ENCODE data around the gene MRPL51. TPM values are rescaled to one million over a fixed set of nuclear protein-coding genes. Genes with fewer than 3 reads are reported as not detected.
"Not testable (repeated sequence)": the region's sequence is repeated elsewhere in the genome, so short reads cannot be mapped to it uniquely, and the experiment has no call there.

Gene MRPL51
- total RNA-seq, 1 donor from 2014 or later = 247 TPM

DNA sequence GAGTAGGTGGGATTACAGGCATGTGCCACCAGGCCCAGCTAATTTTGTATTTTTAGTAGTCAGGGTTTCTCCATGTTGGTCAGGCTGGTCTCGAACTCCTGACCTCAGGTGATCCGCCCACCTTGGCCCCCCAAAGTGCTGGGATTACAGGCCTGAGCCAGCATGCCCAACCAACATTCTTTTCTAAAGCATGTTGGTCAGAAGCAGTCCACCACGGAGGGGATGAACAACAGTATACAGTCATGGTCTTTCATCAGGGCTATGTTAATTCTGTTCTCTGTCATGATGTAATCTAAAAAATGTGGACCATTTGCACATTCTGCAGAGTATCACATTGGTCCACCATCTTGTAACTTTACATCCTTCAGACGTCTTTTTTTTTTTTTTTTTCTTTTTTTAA lies 3.6 kb downstream of the MRPL51 start:
- DNase-seq (ENCODE audit: low spot score) = no peak

DNA sequence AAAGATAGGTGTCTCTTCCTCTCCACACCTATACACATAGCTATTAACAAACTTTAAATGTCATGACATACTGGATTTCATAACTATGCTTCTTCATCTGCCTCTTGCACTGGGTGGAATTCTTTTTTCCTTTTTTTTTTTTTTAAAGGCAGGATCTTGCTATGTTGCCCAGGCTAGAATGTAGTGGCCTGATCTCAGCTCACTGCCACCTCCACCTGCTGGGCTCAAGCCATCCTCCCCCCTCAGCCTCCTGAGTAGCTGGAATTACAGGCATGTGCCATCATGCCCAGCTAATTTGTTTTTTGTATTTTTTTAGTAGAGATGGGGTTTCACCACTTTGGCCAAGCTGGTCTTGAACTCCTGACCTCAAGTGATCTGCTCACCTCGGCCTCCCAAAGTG lies 4.8 kb downstream of the MRPL51 start:
- no peak for DNase-seq (ENCODE audit: low spot score)

DNA sequence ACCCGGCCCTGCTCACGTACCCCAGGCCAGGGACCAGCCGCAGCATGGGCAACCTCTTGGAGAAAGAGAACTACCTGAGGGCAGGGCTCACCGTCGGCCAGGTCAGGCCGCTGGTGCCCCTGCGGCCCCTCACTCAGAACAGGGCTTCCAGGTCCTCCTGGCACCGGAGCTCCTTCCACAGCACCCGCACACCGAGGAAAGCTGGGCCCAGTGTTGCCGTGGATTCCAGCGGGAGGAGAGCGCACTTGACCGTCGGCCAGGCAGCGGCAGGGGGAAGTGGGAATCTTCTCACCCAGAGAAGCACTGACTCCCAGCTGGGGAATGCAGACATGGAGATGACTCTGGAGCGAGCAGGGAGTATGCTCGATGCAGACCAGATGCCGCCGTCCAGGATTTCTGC lies 14.6 kb downstream of the MRPL51 start:
- no peak for DNase-seq (ENCODE audit: low spot score)

DNA sequence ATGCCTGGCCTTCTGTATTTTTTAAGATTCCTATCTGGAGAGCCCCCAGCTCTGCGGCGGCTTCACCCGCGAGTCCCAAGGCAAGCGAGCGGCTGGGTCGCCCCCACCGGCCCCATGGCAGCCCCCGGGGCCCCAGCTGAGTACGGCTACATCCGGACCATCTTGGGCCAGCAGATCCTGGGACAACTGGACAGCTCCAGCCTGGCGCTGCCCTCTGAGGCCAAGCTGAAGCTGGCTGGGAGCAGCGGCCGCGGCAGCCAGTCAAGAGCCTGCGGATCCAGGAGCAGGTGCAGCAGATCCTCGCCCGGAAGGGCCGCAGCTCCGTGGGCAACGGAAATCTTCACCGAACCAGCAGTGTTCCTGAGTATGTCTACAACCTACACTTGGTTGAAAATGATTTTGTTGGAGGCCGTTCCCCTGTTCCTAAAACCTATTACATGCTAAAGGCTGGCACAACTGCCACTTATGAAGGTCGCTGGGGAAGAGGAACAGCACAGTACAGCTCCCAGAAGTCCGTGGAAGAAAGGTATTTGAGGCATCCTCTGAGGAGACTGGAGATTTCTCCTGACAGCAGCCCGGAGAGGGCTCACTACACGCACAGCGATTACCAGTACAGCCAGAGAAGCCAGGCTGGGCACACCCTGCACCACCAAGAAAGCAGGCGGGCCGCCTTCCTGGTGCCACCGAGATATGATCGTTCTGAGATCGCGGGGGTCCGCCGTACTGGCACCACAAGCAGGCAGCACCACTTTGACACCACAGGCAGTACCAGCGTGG lies 15.3 kb downstream of the MRPL51 start:
- not testable (repeated sequence) for DNase-seq (ENCODE audit: low spot score)

DNA sequence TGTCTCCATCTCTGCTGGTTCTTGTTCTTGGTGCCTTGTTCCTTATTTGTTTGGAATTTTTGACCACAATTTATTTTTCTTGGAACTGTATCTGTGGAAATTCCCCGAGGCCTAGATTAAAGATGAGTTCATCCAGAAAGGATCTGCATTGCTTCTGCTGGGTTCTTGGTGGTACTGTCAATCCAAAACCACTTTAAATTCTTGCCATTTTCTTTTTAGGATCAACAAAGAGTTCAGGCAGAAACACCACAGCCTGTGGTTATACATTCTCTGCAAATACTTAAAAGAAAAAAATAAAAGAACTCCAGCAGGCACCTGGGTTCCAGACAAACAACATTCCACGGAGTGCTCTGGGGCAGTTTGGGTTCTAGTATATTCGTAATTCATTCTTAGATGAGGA lies 16.6 kb downstream of the MRPL51 start:
- no peak for DNase-seq (ENCODE audit: low spot score)

DNA sequence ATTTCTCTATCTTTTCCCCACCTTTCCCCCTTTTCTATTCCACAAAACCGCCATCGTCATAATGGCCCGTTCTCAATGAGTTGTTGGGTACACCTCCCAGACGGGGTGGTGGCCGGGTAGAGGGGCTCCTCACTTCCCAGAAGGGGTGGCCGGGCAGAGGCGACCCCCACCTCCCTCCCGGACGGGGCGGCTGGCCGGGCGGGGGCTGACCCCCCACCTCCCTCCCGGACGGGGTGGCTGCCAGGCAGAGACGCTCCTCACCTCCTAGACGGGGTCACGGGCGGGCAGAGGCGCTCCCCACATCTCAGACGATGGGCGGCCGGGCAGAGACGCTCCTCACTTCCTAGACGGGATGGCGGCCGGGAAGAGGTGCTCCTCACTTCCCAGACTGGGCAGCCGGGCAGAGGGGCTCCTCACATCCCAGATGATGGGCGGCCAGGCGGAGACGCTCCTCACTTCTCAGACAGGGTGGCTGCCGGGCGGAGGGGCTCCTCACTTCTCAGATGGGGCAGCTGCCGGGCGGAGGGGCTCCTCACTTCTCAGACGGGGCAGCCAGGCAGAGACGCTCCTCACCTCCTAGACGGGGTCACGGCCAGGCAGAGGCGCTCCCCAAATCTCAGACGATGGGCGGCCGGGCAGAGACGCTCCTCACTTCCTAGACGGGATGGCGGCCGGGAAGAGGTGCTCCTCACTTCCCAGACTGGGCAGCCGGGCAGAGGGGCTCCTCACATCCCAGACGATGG lies 17.7 kb downstream of the MRPL51 start:
- not testable (repeated sequence) for DNase-seq (ENCODE audit: low spot score)

DNA sequence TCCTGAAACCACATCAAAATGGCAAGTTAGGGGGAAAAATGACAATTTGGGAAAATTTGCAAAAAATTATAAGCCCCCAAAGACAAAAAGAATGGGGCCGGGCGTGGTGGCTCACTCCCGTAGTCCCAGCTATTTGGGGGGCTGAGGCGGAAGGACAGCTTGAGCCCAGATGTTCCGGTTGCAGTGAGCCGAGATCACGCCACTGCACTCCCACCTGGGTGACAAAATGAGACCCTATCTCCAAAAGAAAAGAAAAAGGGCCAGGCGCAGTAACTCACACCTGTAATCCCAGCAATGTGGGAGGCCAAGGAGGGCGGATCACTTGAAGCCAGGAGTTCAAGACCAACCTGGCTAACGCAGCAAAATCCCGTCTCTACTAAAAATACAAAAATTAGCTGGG lies 20.6 kb downstream of the MRPL51 start:
- DNase-seq (ENCODE audit: low spot score) = no peak

DNA sequence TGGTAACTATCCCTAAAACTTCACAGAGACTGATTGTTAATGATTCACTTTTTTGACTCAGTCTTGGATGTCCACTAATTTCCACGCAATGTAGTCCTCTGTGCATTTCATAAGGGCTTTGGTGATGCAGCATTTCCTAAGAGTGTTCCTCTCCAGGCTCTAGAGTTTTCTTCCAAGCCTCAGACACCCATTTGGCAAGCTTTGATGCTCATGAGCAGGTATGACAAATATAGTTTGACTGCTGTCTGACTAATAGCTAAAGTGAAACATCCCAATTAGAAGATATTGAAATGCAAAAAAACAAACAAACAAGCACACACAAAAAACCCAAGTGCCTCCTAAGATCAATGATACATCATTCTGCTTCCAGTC lies 21.1 kb downstream of the MRPL51 start:
- DNase-seq (ENCODE audit: low spot score) = no peak

DNA sequence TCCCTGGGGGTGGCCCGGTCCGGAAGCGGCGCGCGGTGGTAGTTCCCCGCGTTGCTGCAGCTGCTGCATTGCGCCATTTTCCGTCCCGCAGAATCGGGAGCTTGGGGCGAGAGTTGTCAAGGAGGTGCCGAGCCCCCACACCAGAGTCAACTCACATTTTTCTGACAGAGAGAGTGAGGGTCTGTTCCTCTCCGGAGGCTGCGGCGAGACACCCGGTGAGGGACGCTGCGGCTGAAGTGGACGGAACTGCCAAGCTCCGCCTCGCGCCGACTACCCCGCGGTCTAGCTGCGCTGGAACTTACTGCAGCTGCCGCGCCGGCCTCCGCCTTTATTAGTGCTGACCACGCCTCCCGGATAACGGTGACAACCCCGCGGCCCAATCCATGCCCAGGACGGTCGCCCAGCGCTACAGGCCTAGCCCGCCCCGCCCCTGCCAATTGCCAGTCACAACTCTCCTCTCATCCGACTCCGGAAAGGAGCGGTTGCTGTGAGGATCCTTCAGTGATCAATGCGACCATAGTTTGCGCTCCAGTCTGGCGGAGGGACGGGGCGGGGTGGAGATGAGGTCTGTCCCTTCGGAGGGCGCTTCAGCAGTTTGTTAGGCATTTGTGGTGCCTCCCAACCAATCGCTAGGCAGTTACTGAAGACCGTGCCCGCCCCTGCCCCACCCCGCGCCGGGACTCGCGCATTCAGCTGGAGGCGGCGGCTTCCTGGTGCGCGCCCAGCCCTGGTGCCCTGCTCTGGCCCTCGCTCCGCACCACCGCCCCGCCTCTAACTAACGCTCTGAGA lies 22.5 kb downstream of the MRPL51 start, which contains the start of gene VAMP1:
Gene VAMP1 (minus strand): TSS at position 303 of the 789 bp plus-strand sequence. CDS start 146 bp downstream, at position 157.
- DNase-seq (ENCODE audit: low spot score) = peak; percentile 99

DNA sequence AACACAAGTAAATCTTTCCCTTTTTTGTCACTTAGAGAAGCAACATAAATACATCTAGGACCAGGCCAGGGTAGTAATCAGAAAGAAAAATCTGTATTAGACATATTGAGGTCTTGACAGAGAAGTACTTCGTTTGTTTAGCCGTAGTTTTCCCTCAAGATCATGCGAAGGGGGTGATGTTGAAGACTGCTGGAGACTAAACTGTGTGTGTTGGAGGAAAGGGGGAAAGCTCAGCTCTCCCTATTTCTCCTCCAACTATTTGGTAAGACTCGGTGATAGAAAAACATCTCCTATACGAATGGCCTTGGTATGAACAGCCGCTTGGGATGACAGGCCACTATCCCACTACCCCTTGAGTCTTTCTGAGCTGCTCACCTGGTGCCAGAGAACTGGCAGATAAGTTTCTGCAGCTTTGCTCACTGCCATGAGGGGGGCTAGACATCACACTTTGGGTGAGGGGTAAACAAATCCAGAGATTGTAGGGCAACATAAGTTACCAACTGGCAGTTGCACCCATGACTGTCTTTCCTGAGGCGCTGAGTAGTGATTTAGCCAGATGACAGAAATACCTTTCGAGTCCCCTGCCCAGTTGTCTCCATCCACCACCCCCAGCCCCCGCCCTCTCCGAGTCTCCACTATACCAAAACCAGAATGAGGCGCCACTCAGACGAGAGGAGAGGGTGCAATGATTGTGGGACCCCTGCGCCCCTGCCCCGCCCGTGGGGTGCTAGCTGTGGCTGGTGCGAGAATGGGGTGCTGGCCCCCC lies 23.3 kb downstream of the MRPL51 start:
- DNase-seq (ENCODE audit: low spot score) = no peak

DNA sequence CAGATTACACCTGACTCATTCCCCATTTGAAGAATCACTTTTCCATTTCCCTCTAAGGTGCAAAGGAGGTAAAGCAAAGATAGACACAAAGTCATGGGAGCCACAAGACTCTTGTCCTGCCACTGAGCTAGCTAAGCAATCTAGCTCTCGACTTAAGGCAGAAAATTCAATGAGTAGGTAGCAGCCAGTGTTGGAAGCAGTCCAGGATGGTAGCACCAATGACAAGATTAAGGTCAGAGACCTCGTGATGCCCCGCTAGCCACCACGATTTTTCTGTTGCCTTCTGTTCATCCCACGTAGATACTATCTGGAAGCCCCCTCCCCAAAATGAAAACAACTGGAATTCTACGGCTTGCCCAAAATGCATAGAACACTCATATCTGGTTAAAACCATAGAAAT lies 24.0 kb downstream of the MRPL51 start:
- DNase-seq (ENCODE audit: low spot score) = no peak

DNA sequence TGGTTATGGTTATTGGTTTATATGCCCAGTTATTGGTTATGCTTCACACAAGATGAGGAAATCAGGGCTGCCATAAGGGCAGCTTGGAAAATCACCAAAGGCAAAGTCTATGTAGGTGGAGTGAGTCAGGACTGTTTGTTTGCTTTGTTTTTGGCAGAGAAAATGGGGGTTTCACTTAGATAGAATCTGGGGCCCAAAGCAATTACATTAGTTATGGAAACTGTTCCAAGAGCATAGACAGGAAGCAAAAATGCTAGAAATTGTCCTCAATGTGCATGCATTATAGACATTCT lies 24.8 kb downstream of the MRPL51 start:
- DNase-seq (ENCODE audit: low spot score) = no peak

DNA sequence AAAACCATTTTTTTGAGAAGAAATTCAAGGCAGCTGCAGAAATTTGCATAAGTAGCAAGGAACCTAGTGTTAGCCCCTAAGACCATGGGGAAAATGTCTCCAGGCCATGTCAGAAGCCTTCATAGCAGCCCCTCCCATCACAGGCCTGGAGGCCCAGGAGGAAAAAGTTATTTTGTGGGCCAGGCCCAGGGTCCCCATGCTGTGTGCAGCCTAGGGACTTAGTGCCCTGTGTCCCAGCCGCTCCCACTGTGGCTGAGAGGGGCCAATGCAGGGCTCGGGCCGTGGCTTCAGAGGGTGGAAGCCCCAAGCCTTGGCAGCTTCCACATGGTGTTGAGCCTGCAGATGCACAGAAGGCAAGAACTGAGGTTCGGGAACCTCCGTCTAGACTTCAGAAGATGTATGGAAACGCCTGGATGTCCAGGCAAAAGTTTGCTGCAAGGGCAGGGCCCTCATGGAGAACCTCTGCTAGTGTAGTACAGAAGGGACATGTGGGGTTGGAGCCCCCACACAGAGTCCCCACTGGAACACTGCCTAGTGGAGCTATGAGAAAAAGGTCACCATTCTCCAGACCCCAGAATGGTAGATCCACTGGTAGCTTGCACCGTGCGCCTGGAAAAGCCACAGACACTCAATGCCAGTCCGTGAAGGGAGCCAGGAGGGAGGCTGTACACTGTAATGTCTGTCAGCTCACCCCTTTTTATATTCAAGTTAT lies 25.3 kb downstream of the MRPL51 start:
- DNase-seq (ENCODE audit: low spot score) = not testable (repeated sequence)

DNA sequence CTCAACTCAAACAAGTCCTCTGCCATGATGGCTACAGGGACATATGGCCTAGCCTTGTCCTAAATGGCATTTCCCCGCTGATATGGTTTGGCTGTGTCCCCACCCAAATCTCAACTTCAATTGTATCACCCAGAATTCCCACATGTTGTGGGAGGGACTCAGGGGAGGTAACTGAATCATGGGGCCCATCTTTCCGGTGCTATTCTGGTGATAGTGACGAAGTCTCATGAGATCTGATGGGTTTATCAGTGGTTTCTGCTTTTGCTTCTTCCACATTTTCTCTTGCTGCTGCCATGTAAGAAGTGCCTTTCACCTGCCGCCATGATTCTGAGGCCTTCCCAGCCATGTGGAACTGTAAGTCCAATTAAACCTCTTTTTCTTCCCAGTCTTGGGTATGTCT lies 26.3 kb downstream of the MRPL51 start:
- DNase-seq (ENCODE audit: low spot score) = not testable (repeated sequence)

DNA sequence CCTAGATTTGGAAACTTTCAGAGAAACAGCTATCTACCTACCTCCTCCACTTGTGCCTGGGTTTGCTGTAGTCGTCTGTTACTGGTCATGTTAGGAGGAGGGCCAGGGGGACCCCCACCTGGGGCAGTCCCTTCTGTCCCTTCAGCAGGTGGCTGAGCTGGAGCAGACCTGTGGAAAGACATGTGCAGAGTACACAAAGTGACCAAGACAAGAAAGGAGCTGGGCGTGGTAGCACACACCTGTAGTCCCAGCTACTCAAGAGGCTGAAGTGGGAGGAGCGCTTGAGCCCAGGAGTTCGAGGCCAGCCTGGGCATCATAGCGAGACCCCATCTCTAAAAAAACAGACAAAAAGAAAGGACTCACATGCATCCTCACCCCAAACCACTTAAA lies 26.9 kb downstream of the MRPL51 start:
- DNase-seq (ENCODE audit: low spot score) = no peak

DNA sequence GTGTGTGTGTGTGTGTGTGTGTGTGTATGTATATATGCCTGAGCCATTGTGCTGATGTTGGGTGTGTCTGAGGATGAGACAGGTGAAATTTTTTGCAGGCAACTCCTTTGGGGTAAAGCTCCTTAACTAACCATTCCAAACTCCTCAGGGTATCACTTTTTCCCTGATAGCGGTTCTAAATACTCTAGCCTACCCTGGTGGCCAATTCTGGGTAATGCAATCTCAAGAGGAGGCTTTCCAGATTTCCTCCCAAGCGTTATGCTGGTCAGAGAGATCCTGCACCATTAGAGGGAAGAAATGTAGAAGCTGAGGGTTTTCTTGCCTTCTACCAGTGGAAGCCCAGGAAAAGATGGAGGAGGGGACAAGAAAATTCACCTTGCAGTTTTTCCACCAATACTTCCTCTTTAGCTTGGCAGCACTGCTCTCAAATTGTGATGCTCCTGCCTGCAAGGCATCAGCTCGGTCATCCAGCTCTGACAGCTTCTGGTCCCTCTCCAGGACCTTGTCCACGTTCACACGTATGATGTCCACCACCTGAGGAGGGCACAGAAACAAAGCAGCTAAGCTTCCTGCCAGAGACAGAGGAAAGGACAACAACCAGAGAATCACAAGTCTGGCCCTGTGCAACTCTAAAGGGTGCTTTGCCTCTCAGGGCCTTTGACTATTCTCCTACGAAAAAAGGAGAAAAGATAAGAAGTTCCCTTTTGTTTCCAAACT lies 27.4 kb downstream of the MRPL51 start:
- DNase-seq (ENCODE audit: low spot score) = peak; percentile 78

DNA sequence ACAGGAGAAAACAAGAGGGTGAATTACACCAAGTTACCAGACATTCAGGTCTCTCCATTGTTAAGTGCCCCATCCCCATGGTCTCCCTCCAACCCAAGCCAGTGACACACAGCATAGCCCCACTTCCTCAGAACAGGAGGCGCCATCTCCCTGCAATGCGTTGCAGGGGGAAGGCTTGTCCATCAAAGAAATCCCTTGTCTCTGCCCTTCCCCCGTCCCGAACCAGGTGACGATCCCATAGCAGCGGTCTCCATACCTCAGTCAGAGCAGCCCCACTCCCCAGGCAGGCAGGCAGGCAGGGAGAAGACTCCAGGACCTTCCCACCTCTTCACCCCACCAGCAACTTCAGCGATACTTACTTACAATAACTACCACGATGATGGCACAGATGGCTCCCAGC lies 28.5 kb downstream of the MRPL51 start:
- DNase-seq (ENCODE audit: low spot score) = no peak

DNA sequence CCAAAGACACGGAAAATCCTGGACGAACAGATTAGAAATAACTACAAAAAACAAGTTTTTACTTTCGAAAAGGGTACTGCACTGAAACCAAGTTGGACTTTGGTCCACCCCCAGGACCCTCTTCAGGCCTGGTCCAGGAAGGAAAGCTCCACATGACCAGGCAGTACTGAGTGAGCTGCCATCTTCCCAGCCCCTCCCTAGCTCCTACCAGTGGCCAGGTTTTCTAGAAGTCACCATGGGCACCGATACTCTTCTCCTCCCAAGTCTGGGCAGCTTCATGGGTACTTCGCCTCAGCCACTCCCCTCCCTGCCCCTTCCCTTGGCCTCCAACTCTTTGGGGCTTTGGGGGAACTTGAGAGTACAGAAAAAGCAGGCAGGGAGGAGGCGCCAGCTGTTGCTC lies 29.2 kb downstream of the MRPL51 start:
- no peak for DNase-seq (ENCODE audit: low spot score)

DNA sequence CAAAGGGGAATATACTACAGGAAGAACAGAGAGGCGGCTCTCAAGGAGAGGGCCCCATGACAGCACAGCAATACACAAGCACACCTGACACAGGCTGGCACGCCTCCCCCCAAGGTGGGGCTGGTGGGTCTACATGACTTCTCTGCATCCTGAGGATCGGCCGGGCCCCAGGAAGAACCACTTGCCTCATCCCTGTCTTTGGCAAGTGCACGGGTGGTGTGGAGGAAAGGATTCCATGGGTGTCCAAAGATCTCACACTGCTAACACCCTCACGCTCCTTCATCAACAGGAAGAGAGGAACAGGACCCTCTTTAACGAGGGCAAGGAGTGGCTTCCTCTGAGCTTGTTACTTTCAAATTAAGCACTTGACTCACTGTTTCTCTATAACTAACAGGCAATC lies 29.8 kb downstream of the MRPL51 start:
- no peak for DNase-seq (ENCODE audit: low spot score)

DNA sequence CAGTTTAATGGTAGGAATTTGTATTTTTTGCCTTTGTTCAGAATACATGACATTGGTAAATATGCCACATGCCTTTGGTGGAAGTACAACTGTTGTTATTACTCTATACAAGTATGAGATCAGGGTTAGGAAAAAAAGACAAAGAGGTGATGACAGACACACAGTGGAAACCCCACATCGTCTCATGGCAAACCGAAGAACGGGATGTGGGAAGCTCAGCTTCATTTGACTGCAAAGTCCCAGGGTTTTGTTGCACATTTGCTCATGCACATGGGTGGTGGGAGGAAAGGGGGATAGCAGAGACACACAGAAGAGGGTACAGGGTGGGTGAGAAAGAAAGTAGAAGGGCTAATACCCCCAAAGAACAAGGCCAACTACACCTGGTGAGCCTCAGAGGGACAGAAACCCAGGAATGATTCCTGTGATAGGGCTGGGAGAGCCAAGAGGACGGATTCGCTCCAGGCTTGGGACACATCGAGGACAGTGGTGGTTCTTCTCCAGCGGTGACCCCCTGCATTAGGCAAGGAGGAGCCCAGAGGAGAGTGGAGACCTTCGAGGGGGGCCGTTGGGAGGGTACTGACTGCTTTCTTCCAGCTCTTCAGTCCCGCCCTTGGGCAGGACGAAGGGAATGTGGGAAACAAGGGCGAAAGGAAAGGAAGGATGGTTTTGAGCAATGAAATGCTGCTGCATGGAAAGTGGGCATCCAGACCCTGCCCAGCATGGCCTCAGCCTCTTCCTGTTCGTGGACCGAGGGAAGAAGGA lies 30.6 kb downstream of the MRPL51 start:
- DNase-seq (ENCODE audit: low spot score) = no peak

All from umbilical cord (tissue), 2 donors.